ENCODE results near the gene C1orf141. TPM values are rescaled to one million over a fixed set of nuclear protein-coding genes. Genes with fewer than 3 reads are reported as not detected.

Gene C1orf141
- total RNA-seq, 6 experiments from 2014 or later, result not detected

DNA sequence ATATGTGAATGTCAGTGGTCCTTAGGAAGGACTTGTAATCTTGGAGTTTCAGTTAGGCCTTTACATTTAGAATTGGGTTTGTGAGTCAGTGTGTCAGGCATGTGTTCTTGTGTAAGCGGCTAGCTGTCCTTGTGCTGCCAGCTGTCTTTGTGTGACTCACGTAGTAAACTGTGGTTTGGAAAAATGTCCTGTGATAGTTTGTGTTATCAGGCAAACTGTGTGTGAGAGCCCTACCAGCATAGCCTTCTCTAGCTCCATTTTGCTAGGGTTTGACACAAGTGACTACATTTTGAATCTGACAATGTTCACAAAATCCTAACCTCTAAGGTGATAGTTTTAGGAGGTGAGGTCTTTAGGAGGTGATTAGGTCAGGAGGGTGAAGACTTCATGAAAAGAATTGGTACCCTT lies 74.0 kb downstream of the C1orf141 start:
- Mint-ChIP-seq H3K36me3 (ENCODE audit: low read depth) (no peaks in the 10 kb centered on the region), H3K9me3 (no peaks in the 10 kb centered on the region), H3K27me3 (ENCODE audit: insufficient read depth) (peaks cover 2% of the 10 kb centered on the region), H3K27ac (peak overlapping the region; percentile 80), H3K4me1 (ENCODE audit: low read depth) (peaks cover 50% of the 10 kb centered on the region), H3K4me3 (peak overlapping the region; percentile 52)
- DNase-seq, result peak; percentile 97
- TF ChIP-seq, protein P1, sequence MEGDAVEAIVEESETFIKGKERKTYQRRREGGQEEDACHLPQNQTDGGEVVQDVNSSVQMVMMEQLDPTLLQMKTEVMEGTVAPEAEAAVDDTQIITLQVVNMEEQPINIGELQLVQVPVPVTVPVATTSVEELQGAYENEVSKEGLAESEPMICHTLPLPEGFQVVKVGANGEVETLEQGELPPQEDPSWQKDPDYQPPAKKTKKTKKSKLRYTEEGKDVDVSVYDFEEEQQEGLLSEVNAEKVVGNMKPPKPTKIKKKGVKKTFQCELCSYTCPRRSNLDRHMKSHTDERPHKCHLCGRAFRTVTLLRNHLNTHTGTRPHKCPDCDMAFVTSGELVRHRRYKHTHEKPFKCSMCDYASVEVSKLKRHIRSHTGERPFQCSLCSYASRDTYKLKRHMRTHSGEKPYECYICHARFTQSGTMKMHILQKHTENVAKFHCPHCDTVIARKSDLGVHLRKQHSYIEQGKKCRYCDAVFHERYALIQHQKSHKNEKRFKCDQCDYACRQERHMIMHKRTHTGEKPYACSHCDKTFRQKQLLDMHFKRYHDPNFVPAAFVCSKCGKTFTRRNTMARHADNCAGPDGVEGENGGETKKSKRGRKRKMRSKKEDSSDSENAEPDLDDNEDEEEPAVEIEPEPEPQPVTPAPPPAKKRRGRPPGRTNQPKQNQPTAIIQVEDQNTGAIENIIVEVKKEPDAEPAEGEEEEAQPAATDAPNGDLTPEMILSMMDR (IDR thresholded peaks at IDR 0.05), result no peak

DNA sequence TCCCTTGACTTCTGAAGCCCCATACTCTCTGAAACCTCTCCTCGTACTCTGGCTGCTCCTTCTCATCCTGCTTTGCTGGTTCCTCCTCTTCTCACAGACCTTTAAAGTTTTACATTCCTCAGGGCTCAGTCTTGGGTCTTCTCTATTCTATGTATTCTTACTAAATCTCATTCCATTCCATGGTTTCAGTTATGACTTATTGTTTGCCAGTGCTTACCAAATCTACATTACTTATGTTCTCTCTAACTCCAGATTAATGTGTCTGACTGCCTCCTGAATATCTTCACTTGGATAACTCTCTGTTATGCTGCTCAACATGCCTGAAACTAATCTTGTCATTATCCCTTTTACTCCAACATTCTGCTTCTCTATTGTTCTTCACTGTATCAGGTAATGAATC lies 75.4 kb downstream of the C1orf141 start:
- no peak for DNase-seq
- Mint-ChIP-seq H3K27ac (peak overlapping the region; percentile 3; the same call in 1 of the 2 replicates), H3K27me3 (ENCODE audit: insufficient read depth) (peaks cover 2% of the 10 kb centered on the region), H3K4me1 (ENCODE audit: low read depth) (peaks cover 52% of the 10 kb centered on the region), H3K9me3 (no peaks in the 10 kb centered on the region), H3K4me3 (peak overlapping the region; percentile 1; the same call in 1 of the 2 replicates), H3K36me3 (ENCODE audit: low read depth) (no peaks in the 10 kb centered on the region)
- TF ChIP-seq, protein P1 (IDR thresholded peaks at IDR 0.05), result no peak

DNA sequence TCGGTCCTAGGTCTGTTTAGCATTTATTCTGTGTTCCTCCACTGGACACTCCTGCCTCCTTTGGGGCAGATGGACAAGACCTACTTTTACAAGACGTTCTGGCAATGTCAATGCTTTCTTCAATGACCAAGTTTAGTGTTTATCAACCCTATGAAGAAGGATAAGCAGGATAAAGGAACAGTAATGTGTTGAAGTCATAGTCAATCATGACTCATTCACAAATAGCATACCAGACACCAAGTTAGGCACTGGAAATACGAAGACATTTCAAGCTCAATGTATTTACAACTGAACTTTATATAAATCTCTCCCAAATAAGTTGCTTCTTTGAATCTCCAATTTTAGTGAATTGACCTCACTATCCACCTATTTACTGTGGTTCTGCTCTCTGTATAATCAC lies 76.0 kb downstream of the C1orf141 start:
- Mint-ChIP-seq H3K27me3 (ENCODE audit: insufficient read depth) (peaks cover 2% of the 10 kb centered on the region), H3K36me3 (ENCODE audit: low read depth) (no peaks in the 10 kb centered on the region), H3K4me3 (peak overlapping the region; percentile 1; the same call in 1 of the 2 replicates), H3K4me1 (ENCODE audit: low read depth) (peaks cover 54% of the 10 kb centered on the region), H3K9me3 (no peaks in the 10 kb centered on the region), H3K27ac (peak overlapping the region; percentile 3; the same call in 1 of the 2 replicates)
- TF ChIP-seq, protein P1 (IDR thresholded peaks at IDR 0.05), result no peak
- DNase-seq, result no peak

DNA sequence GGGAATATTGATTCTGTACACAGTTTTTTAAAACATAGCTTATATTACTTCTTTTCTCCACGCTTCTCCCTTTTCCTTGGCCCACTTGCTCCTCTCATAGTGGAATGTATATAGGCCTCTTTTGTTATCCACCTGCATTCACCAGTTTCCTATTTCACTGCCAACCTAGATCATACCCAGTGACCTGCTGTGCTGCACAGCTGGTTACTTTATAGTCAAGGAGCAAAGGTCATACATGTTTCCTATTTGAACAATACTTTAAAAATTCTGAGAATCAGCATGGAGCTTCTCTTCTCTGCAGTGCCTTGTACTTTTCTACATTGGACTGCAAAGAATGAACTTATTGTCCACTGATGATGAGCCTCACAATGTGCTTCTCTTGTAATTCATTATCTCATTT lies 76.5 kb downstream of the C1orf141 start:
- DNase-seq, result no peak
- peaks cover 54% of the 10 kb centered on the region for H3K4me1 Mint-ChIP-seq (ENCODE audit: low read depth)
- no peak overlapping the region for H3K4me3 Mint-ChIP-seq
- H3K9me3 Mint-ChIP-seq, result no peaks in the 10 kb centered on the region
- no peak overlapping the region for H3K27ac Mint-ChIP-seq
- H3K36me3 Mint-ChIP-seq (ENCODE audit: low read depth), result no peaks in the 10 kb centered on the region
- peaks cover 2% of the 10 kb centered on the region for H3K27me3 Mint-ChIP-seq (ENCODE audit: insufficient read depth)
- TF ChIP-seq, protein P1 (IDR thresholded peaks at IDR 0.05), result no peak

DNA sequence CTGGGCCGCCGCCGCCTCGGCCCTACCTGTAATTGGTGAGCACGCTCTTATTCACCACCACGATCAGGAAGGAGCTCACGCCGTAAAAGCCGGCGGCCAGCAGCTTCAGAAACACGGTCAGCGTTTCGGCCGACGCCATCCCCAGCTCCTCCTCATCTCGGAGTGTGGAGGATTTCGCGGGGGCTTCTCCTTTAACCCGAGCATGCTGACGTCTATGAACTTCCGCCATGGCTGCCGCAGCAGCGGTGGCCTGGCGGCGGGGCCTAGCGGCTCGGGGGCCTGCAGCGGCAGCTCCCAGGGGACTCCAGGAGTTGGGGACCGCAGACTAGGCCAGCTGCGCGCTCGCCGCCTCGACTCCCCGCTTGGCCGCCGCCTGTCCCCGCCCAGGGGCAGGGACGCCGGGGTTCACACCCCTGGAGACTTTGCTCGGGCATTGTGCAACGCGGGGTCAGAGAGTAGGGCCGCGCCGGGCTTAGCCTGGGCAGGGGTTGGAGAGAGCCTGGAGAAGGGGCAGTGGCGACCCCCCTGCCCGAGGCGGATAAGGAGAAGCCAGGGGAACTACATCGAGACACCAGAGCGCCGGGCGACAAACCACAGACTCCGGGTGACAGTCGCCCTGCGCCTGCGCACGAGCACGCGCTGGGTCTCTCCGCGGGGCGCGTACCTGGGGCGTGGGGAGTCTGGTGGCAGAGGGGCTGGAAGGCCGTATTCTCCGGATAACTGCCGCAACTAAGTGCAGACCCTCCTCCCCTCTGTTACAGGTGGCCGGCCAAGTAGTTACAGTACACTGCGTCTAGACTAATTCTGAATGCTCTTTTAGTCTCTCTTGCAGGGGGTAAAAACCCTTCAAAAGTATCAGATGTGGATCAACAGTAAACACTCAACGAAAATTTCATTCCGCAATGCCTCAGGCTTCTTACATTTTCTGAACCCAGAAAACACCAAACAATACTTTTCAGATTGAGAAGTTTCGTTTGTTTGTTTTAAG lies 80.7 kb downstream of the C1orf141 start, which contains the start of gene SLC35D1:
TSS of gene SLC35D1 (minus strand) at position 364 of the 988 bp plus-strand sequence. CDS start at position 229, 135 bp downstream.
- Mint-ChIP-seq H3K27me3 (ENCODE audit: insufficient read depth) (peaks cover 2% of the 10 kb centered on the region; the same call in 1 of the 2 replicates), H3K9me3 (no peaks in the 10 kb centered on the region), H3K27ac (peak within 1 kb of the TSS; percentile 83), H3K36me3 (ENCODE audit: low read depth) (peaks cover 12% of the 10 kb centered on the region; the same call in 1 of the 2 replicates), H3K4me1 (ENCODE audit: low read depth) (peaks cover 44% of the 10 kb centered on the region), H3K4me3 (peak within 1 kb of the TSS; percentile 92)
- peak; percentile 22 for DNase-seq
- TF ChIP-seq, protein P1 (IDR thresholded peaks at IDR 0.05), result no peak
